ENCODE measurements around the gene EYA3. TPM values are rescaled to one million over a fixed set of nuclear protein-coding genes. Genes with fewer than 3 reads are reported as not detected.

The EYA3 gene
- total and polyA plus RNA-seq, 10 of the 15 experiments (the other 5 are each of a cell fraction or from before 2014, with no cell fraction given): 13.0 to 46.6 (median 23.4) TPM

DNA sequence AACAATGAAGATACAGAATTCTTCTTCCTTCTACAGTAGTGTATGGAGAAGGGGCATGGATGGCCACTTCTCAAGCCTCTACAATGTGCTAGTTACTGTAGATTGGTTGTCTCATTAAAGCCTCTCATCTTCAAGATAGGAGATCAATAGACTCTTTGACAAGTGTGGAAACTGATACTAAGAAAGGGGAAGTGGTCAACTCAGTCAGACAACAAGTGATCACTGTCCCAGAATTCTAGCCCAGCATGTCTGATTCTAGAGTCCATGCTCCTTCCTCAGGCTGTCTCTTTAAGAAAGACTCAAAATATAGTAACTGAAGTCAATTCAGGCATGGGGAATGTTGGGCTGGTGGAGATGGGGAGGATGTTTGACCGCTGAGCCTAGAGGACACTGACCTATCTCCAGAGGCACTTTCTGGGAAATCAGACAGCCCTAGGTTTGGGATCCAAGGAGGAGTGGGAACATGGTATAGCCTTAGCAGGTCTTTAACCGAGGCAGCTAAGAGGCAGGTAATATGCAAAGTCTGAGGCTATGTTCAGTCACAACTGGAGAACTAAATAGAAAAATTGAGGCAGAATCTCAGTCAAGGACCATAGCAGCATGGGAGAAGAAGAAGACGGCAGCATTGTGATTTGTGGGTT lies 39.3 kb upstream of the EYA3 start (continued):
- TF ChIP-seq, protein P1, sequence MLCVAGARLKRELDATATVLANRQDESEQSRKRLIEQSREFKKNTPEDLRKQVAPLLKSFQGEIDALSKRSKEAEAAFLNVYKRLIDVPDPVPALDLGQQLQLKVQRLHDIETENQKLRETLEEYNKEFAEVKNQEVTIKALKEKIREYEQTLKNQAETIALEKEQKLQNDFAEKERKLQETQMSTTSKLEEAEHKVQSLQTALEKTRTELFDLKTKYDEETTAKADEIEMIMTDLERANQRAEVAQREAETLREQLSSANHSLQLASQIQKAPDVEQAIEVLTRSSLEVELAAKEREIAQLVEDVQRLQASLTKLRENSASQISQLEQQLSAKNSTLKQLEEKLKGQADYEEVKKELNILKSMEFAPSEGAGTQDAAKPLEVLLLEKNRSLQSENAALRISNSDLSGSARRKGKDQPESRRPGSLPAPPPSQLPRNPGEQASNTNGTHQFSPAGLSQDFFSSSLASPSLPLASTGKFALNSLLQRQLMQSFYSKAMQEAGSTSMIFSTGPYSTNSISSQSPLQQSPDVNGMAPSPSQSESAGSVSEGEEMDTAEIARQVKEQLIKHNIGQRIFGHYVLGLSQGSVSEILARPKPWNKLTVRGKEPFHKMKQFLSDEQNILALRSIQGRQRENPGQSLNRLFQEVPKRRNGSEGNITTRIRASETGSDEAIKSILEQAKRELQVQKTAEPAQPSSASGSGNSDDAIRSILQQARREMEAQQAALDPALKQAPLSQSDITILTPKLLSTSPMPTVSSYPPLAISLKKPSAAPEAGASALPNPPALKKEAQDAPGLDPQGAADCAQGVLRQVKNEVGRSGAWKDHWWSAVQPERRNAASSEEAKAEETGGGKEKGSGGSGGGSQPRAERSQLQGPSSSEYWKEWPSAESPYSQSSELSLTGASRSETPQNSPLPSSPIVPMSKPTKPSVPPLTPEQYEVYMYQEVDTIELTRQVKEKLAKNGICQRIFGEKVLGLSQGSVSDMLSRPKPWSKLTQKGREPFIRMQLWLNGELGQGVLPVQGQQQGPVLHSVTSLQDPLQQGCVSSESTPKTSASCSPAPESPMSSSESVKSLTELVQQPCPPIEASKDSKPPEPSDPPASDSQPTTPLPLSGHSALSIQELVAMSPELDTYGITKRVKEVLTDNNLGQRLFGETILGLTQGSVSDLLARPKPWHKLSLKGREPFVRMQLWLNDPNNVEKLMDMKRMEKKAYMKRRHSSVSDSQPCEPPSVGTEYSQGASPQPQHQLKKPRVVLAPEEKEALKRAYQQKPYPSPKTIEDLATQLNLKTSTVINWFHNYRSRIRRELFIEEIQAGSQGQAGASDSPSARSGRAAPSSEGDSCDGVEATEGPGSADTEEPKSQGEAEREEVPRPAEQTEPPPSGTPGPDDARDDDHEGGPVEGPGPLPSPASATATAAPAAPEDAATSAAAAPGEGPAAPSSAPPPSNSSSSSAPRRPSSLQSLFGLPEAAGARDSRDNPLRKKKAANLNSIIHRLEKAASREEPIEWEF (IDR thresholded peaks at IDR 0.05; ENCODE audit: insufficient replicate concordance, low read depth, low read length): peak; percentile 99
- TF ChIP-seq HDGF (IDR thresholded peaks at IDR 0.05): no peak
- no peak for TF ChIP-seq MEF2A (IDR thresholded peaks at IDR 0.05; ENCODE audit: insufficient read depth, low read depth, low read length)
- no peak for TF ChIP-seq SP1 (IDR thresholded peaks at IDR 0.05; ENCODE audit: low read depth, low read length)
- TF ChIP-seq CBX5 (IDR thresholded peaks at IDR 0.05; ENCODE audit: low read depth): no peak
- TF ChIP-seq ZSCAN29 (IDR thresholded peaks at IDR 0.05): no peak
- TF ChIP-seq RUNX3 (IDR thresholded peaks at IDR 0.05; ENCODE audit: low read length): peak; percentile 82
- peak in 1 of 2 experiments; percentile 57; a peak in 1 of 4 replicates for TF ChIP-seq EP300 (IDR thresholded peaks at IDR 0.05; ENCODE audit: borderline replicate concordance in 1 of 2, control insufficient read depth in 1 of 2, low read depth in 2 of 2, low read length in 2 of 2)
- TF ChIP-seq CHD2 (IDR thresholded peaks at IDR 0.05; ENCODE audit: borderline replicate concordance, low read depth, low read length): no peak
- TF ChIP-seq CBX3 (IDR thresholded peaks at IDR 0.05; ENCODE audit: borderline replicate concordance, low read depth): no peak
- TF ChIP-seq RAD21 (IDR thresholded peaks at IDR 0.05; ENCODE audit: insufficient read depth, low read depth, low read length): no peak
- no peak for TF ChIP-seq RB1 (IDR thresholded peaks at IDR 0.05; ENCODE audit: borderline replicate concordance)
- 0 out of 2 replicates have a peak, but pooled peaks have one; percentile 31 for TF ChIP-seq NBN (IDR thresholded peaks at IDR 0.05)
- TF ChIP-seq SIN3A (IDR thresholded peaks at IDR 0.05; ENCODE audit: low read depth, low read length): no peak
- no peak for TF ChIP-seq SREBF1 (IDR thresholded peaks at IDR 0.05; ENCODE audit: low read length)
- no peak for TF ChIP-seq YBX1 (IDR thresholded peaks at IDR 0.05)
- TF ChIP-seq MTA2 (IDR thresholded peaks at IDR 0.05; ENCODE audit: low read depth): peak; percentile 84
- no peak for TF ChIP-seq TCF7 (IDR thresholded peaks at IDR 0.05; ENCODE audit: borderline replicate concordance)
- TF ChIP-seq KAT2A (conservative IDR thresholded peaks at IDR 0.05; ENCODE audit: control insufficient read depth, low read depth, low read length): no peak
- no peak for TF ChIP-seq NFYB (IDR thresholded peaks at IDR 0.05; ENCODE audit: insufficient read depth, low read depth, low read length)
- TF ChIP-seq BACH1 (IDR thresholded peaks at IDR 0.05; ENCODE audit: borderline replicate concordance): peak; percentile 60
- no peak for TF ChIP-seq SIX5 (IDR thresholded peaks at IDR 0.05; ENCODE audit: low read depth, low read length, severe bottlenecking)
- TF ChIP-seq, protein P2, sequence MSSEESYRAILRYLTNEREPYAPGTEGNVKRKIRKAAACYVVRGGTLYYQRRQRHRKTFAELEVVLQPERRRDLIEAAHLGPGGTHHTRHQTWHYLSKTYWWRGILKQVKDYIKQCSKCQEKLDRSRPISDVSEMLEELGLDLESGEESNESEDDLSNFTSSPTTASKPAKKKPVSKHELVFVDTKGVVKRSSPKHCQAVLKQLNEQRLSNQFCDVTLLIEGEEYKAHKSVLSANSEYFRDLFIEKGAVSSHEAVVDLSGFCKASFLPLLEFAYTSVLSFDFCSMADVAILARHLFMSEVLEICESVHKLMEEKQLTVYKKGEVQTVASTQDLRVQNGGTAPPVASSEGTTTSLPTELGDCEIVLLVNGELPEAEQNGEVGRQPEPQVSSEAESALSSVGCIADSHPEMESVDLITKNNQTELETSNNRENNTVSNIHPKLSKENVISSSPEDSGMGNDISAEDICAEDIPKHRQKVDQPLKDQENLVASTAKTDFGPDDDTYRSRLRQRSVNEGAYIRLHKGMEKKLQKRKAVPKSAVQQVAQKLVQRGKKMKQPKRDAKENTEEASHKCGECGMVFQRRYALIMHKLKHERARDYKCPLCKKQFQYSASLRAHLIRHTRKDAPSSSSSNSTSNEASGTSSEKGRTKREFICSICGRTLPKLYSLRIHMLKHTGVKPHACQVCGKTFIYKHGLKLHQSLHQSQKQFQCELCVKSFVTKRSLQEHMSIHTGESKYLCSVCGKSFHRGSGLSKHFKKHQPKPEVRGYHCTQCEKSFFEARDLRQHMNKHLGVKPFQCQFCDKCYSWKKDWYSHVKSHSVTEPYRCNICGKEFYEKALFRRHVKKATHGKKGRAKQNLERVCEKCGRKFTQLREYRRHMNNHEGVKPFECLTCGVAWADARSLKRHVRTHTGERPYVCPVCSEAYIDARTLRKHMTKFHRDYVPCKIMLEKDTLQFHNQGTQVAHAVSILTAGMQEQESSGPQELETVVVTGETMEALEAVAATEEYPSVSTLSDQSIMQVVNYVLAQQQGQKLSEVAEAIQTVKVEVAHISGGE (CRISPR knock-in tag; IDR thresholded peaks at IDR 0.05): no peak
- 0 out of 2 replicates have a peak, but pooled peaks have one; percentile 24 for TF ChIP-seq PAX5 (IDR thresholded peaks at IDR 0.05; ENCODE audit: borderline replicate concordance, low read depth, low read length)
